Fibroblast of pulmonary artery (primary cell): ENCODE measurements around the gene LMBR1.

Source experiments
- DNase-seq: peaks from one replicate; pipeline ENCODE4 v3.0.0-alpha.2; 2010; ENCODE audit warnings: low read depth
- H3K4me3 ChIP-seq: replicated peaks from 2 replicates; pipeline ENCODE4 v1.5.1; 2011; ENCODE audit warnings: low read depth, mild to moderate bottlenecking, control low read depth, low read length, moderate library complexity
- CTCF ChIP-seq: IDR thresholded peaks from 2 replicates; pipeline ENCODE4 v1.5.1; 2011; ENCODE audit warnings: mild to moderate bottlenecking, control low read depth, low read length, inconsistent platforms; ENCODE audit errors: missing control alignments

Gene LMBR1

DNA sequence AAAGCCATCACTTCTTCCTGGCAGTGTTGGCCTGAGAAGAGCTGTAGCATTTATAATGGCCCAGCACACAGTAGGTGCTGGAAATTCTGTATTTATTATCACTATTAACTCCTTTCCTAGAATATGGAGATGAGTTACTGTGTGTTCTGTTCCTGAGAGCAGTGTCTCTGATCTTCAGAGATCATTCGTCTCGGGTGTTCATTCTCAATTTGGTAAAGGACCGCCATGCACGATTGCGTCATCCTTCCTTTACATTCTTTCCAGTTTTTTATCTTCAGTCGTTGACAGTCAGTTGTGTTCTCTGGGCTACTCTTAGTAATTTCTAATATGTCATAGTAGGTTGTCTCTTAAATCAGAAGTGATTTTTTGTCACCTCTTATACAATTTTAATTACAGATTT is 233.8 kb downstream of the LMBR1 start:
- no peak for DNase-seq
- no peak overlapping the region for H3K4me3 ChIP-seq
- TF ChIP-seq CTCF = no peak

DNA sequence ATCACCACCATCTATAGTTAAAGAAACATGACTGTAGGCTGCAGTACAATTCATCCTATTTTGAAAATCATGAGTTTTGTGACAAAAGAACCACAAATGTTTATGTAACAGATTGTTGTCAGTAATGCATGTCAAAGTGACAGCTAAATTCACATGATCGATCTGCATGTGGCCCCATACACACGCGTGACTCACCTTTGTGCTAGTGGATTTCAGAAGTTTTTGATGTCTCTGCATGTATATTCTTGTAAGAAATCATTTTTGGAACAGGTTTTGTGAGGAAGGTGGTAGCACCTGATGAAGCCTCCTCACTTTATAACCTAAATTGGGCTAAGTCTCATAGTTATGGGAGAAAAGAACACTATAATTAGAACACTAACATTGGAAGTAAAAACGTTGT is 235.3 kb downstream of the LMBR1 start:
- DNase-seq = no peak
- no peak overlapping the region for H3K4me3 ChIP-seq
- TF ChIP-seq CTCF = no peak

DNA sequence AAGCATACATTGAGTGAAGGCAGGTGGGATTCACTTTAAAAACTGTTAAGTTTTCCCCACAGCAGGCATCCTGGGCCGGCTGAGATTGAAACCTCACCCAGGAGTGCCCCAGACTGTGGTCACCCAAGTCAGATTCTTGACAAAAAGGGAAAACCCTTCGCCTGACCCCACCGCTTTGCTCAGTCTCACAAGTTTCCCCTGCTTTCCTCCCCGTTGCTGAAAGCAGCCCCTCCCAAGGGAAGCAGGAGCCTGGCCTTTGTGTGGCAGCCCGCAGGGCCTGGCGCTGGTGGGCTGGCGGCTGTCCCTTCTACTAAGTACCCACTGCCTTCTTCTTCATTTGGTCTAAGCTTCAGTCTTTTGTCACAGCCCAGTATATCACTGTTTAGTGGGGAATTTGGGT is 236.4 kb downstream of the LMBR1 start:
- DNase-seq = no peak
- no peak overlapping the region for H3K4me3 ChIP-seq
- TF ChIP-seq CTCF = no peak

DNA sequence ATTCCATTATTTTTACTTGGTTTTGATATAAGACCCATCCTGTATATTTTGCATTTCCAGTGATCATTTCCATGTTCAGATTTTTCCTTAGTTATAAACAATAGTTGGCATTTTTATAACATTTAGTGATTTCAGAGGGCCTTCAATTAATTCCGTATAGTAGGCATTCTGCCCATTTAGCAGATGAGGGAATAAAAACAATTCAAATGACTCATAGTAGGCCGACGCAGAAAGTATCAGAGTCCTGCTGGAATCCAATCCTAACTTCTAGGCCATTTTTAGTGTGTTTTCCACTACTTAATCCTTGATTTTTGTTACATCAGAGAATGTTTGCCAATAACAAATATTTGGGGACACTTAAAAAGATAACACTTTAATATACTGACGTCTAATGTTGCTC is 237.0 kb downstream of the LMBR1 start:
- TF ChIP-seq CTCF = no peak
- DNase-seq = no peak
- H3K4me3 ChIP-seq = no peak overlapping the region

DNA sequence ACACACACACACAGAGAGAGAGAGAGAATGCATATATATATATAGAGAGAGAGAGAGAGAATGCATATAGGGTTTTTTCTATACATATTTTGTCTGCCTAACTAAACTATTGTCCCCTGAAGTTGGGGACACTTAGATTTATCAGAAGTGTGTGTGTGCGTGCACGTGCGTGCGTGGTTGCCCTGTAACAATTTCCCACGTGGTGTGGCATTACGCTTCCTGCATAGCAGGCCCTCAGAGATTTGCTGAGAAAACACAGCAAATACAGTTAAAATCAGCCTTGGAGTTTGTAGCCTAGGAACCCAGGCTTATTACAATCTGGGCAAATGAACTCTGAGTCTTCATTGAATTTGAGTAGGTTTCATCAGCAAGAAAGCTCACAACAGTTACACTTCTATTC is 237.7 kb downstream of the LMBR1 start:
- no peak overlapping the region for H3K4me3 ChIP-seq
- DNase-seq = no peak
- TF ChIP-seq CTCF = no peak

DNA sequence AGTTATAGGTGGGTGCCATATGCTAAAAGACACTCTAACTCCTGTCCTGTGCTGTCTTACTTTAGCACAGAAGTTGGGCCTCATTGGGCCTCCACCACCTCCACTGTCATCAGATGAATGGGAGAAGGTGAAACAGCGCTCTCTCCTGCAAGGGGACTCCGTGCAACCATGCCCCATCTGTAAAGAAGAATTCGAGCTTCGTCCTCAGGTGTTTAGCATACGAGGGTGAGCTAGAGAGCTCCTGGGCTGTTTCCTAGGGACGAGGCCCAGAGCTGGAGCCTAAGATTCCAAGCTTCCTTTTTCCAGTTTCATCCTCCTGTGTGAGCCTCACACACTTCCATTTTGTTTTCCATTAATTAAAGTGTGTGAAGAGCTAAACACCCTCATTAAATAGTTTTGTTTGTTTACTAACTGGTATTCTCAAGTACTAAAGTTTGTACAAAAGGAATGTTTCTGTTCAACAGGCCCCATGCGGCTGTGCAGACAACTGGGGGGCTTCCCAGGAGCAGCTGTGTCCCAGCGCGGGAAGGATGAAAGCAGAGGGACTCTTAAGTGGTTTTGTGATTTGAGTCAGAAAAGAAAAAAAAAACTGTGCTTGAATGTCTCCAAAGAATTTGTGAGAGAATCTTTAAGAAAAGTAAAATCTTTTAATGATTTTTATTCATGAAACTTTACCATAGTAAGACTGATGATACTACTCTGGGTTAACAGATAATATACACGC is 238.3 kb downstream of the LMBR1 start:
- DNase-seq = no peak
- no peak overlapping the region for H3K4me3 ChIP-seq
- TF ChIP-seq CTCF = no peak

- H3K4me3 ChIP-seq = no peak overlapping the region
- no peak for DNase-seq
These were observed 240.0 kb downstream of the LMBR1 start for GRCh38 chr7:156652886-156653568.

More at GRCh38 chr7:156652886-156653568, 240.0 kb downstream of the LMBR1 start:
- TF ChIP-seq CTCF = no peak
